Parathyroid adenoma (tissue), 2 donors: ENCODE results near the gene DYNLL1.

Source experiments
- H2AFZ ChIP-seq: fragments of 300-600 bp; sonication (generic); one replicate; pipeline ENCODE4 v1.7.0; 2017; ENCODE audit warnings: antibody characterized with exemption, mild to moderate bottlenecking
- H3K27ac ChIP-seq: fragments of 300-600 bp; sonication (generic); one replicate; pipeline ENCODE4 v1.7.0; 2017
- H3K27me3 ChIP-seq: fragments of 300-600 bp; sonication (generic); one replicate; pipeline ENCODE4 v1.7.0; 2017; ENCODE audit warnings: low read length; ENCODE audit not compliant: control insufficient read depth, insufficient read depth
- H3K36me3 ChIP-seq: fragments of 300-600 bp; sonication (generic); one replicate; pipeline ENCODE4 v1.7.0; 2017; ENCODE audit warnings: low read length; ENCODE audit not compliant: control insufficient read depth, insufficient read depth
- H3K4me1 ChIP-seq: fragments of 300-600 bp; sonication (generic); one replicate; pipeline ENCODE4 v1.7.0; 2017; ENCODE audit warnings: control low read depth
- H3K4me2 ChIP-seq: fragments of 300-600 bp; sonication (generic); one replicate; pipeline ENCODE4 v1.7.0; 2017; ENCODE audit warnings: low read length
- H3K4me3 ChIP-seq: fragments of 300-600 bp; sonication (generic); one replicate; pipeline ENCODE4 v1.7.0; 2017; ENCODE audit warnings: low read depth, low read length
- H3K79me2 ChIP-seq: fragments of 300-600 bp; sonication (generic); one replicate; pipeline ENCODE4 v1.7.0; 2017; ENCODE audit warnings: control low read depth
- H3K9ac ChIP-seq: fragments of 300-600 bp; sonication (generic); one replicate; pipeline ENCODE4 v1.7.0; 2017; ENCODE audit warnings: mild to moderate bottlenecking
- H3K9me3 ChIP-seq: fragments of 300-600 bp; sonication (generic); one replicate; pipeline ENCODE4 v1.7.0; 2017; ENCODE audit warnings: low read length; ENCODE audit not compliant: control insufficient read depth
- CTCF ChIP-seq: fragments of 300-600 bp; sonication (generic); IDR thresholded peaks from one replicate; pipeline ENCODE4 v1.7.0; 2017; ENCODE audit warnings: antibody characterized with exemption, mild to moderate bottlenecking
- donor health status: primary hyperparathyroidism.

The DYNLL1 gene

GRCh38 chr12:120463712-120464111 is 32.2 kb upstream of the DYNLL1 start:
- H3K36me3 ChIP-seq: no peaks in the 10 kb centered on the region
- no peak overlapping the region for H3K4me2 ChIP-seq
- TF ChIP-seq CTCF: no peak

GRCh38 chr12:120465756-120466155 is 30.2 kb upstream of the DYNLL1 start:
- Histone ChIP-seq H3K27ac (no peak overlapping the region), H3K27me3 (no peaks in the 10 kb centered on the region), H3K36me3 (no peaks in the 10 kb centered on the region), H3K9me3 (no peaks in the 10 kb centered on the region), H3K4me3 (no peak overlapping the region), H3K9ac (no peak overlapping the region), H3K4me2 (no peak overlapping the region), H3K4me1 (peaks cover 3% of the 10 kb centered on the region), H3K79me2 (peaks cover 30% of the 10 kb centered on the region), H2AFZ (no peak overlapping the region)
- no peak for TF ChIP-seq CTCF

More at GRCh38 chr12:120463712-120464111, 32.2 kb upstream of the DYNLL1 start:
- H3K27ac ChIP-seq: no peak overlapping the region
- H3K79me2 ChIP-seq: peaks cover 24% of the 10 kb centered on the region
- no peaks in the 10 kb centered on the region for H3K27me3 ChIP-seq
- peaks cover 3% of the 10 kb centered on the region for H3K4me1 ChIP-seq
- no peak overlapping the region for H3K4me3 ChIP-seq
- no peaks in the 10 kb centered on the region for H3K9me3 ChIP-seq
- H3K9ac ChIP-seq: no peak overlapping the region
- no peak overlapping the region for H2AFZ ChIP-seq

GRCh38 chr12:120466560-120467315 is 29.2 kb upstream of the DYNLL1 start:
- H3K4me2 ChIP-seq: no peak overlapping the region
- no peak overlapping the region for H2AFZ ChIP-seq
- no peak overlapping the region for H3K9ac ChIP-seq
- no peaks in the 10 kb centered on the region for H3K9me3 ChIP-seq
- no peaks in the 10 kb centered on the region for H3K36me3 ChIP-seq
- H3K4me1 ChIP-seq: peaks cover 3% of the 10 kb centered on the region
- TF ChIP-seq CTCF: peak; percentile 47
- H3K79me2 ChIP-seq: peaks cover 30% of the 10 kb centered on the region
- no peak overlapping the region for H3K4me3 ChIP-seq
- H3K27ac ChIP-seq: no peak overlapping the region
- H3K27me3 ChIP-seq: no peaks in the 10 kb centered on the region

GRCh38 chr12:120467439-120467838 is 28.5 kb upstream of the DYNLL1 start:
- no peak overlapping the region for H3K4me3 ChIP-seq

More at GRCh38 chr12:120467439-120467838, 28.5 kb upstream of the DYNLL1 start:
- Histone ChIP-seq H3K36me3 (no peaks in the 10 kb centered on the region), H3K27me3 (no peaks in the 10 kb centered on the region), H3K4me2 (no peak overlapping the region), H3K4me1 (peaks cover 3% of the 10 kb centered on the region), H3K79me2 (peaks cover 30% of the 10 kb centered on the region), H3K9me3 (no peaks in the 10 kb centered on the region), H2AFZ (no peak overlapping the region), H3K9ac (no peak overlapping the region), H3K27ac (no peak overlapping the region)
- TF ChIP-seq CTCF: no peak
